ENCODE results near the gene VWA3B.

VWA3B gene

GRCh38 chr2:98327776-98328175, 240.8 kb downstream of the VWA3B start:
- Histone ChIP-seq H3K27me3 (replicated peaks; ENCODE audit: insufficient read depth, low read length) (no peaks in the 10 kb centered on the region), H3K4me1 (ENCODE audit: low read length) (no peaks in the 10 kb centered on the region), H4K20me1 (ENCODE audit: insufficient read depth, low read length) (no peaks in the 10 kb centered on the region), H3F3A (ENCODE audit: insufficient read depth, low read length) (no peaks in the 10 kb centered on the region), H3K4me2 (ENCODE audit: low read depth, low read length) (no peak overlapping the region), H3K9ac (ENCODE audit: low read length) (no peak overlapping the region), H3K27ac (ENCODE audit: low read length) (no peak overlapping the region), H3K4me3 (ENCODE audit: low read length) (no peak overlapping the region), H3K9me2 (replicated peaks; ENCODE audit: insufficient read depth, low read length) (no peaks in the 10 kb centered on the region), H3K9me3 (replicated peaks; ENCODE audit: insufficient read depth, low read length) (no peaks in the 10 kb centered on the region), H3K36me3 (replicated peaks; ENCODE audit: insufficient read depth, low read length) (no peaks in the 10 kb centered on the region), H3K79me2 (ENCODE audit: low read length) (no peaks in the 10 kb centered on the region), H2AFZ (ENCODE audit: low read length) (no peak overlapping the region)
- TF ChIP-seq EZH2 (optimal IDR thresholded peaks at IDR 0.05; ENCODE audit: low read depth, low read length), result no peak
- TF ChIP-seq EZH2phosphoT487 (IDR thresholded peaks at IDR 0.05; ENCODE audit: low read length), result no peak
- no peak for TF ChIP-seq CTCF (IDR thresholded peaks at IDR 0.05; ENCODE audit: low read length)
- no peak for DNase-seq

- Histone ChIP-seq H3K9me3 (replicated peaks; ENCODE audit: insufficient read depth, low read length) (no peaks in the 10 kb centered on the region), H3K9ac (ENCODE audit: low read length) (no peak overlapping the region), H3K27ac (ENCODE audit: low read length) (no peak overlapping the region), H3K4me1 (ENCODE audit: low read length) (no peaks in the 10 kb centered on the region), H4K20me1 (ENCODE audit: insufficient read depth, low read length) (no peaks in the 10 kb centered on the region), H3K27me3 (replicated peaks; ENCODE audit: insufficient read depth, low read length) (no peaks in the 10 kb centered on the region), H2AFZ (ENCODE audit: low read length) (no peak overlapping the region), H3K9me2 (replicated peaks; ENCODE audit: insufficient read depth, low read length) (no peaks in the 10 kb centered on the region), H3K36me3 (replicated peaks; ENCODE audit: insufficient read depth, low read length) (no peaks in the 10 kb centered on the region), H3F3A (ENCODE audit: insufficient read depth, low read length) (no peaks in the 10 kb centered on the region), H3K79me2 (ENCODE audit: low read length) (no peaks in the 10 kb centered on the region), H3K4me2 (ENCODE audit: low read depth, low read length) (no peak overlapping the region), H3K4me3 (ENCODE audit: low read length) (no peak overlapping the region)
- TF ChIP-seq EZH2phosphoT487 (IDR thresholded peaks at IDR 0.05; ENCODE audit: low read length), result no peak
- no peak for TF ChIP-seq EZH2 (optimal IDR thresholded peaks at IDR 0.05; ENCODE audit: low read depth, low read length)
- no peak for TF ChIP-seq CTCF (IDR thresholded peaks at IDR 0.05; ENCODE audit: low read length)
- no peak for DNase-seq
These were observed 242.6 kb downstream of the VWA3B start for GRCh38 chr2:98329549-98329948.

GRCh38 chr2:98332989-98333388, 246.0 kb downstream of the VWA3B start:
- no peak overlapping the region for H3K4me2 ChIP-seq (ENCODE audit: low read depth, low read length)
- H3K9ac ChIP-seq (ENCODE audit: low read length), result no peak overlapping the region
- H3K27ac ChIP-seq (ENCODE audit: low read length), result no peak overlapping the region
- no peaks in the 10 kb centered on the region for H3K79me2 ChIP-seq (ENCODE audit: low read length)
- no peaks in the 10 kb centered on the region for H4K20me1 ChIP-seq (ENCODE audit: insufficient read depth, low read length)
- H3K4me1 ChIP-seq (ENCODE audit: low read length), result no peaks in the 10 kb centered on the region
- H3K9me3 ChIP-seq (replicated peaks; ENCODE audit: insufficient read depth, low read length), result no peaks in the 10 kb centered on the region
- no peak overlapping the region for H2AFZ ChIP-seq (ENCODE audit: low read length)
- H3K36me3 ChIP-seq (replicated peaks; ENCODE audit: insufficient read depth, low read length), result no peaks in the 10 kb centered on the region
- H3K9me2 ChIP-seq (replicated peaks; ENCODE audit: insufficient read depth, low read length), result no peaks in the 10 kb centered on the region
- H3K27me3 ChIP-seq (replicated peaks; ENCODE audit: insufficient read depth, low read length), result no peaks in the 10 kb centered on the region
- no peak for TF ChIP-seq EZH2phosphoT487 (IDR thresholded peaks at IDR 0.05; ENCODE audit: low read length)
- no peak overlapping the region for H3K4me3 ChIP-seq (ENCODE audit: low read length)
- DNase-seq, result no peak
- no peaks in the 10 kb centered on the region for H3F3A ChIP-seq (ENCODE audit: insufficient read depth, low read length)

- H3K4me3 ChIP-seq (ENCODE audit: low read length), result no peak overlapping the region
- H3K4me2 ChIP-seq (ENCODE audit: low read depth, low read length), result no peak overlapping the region
- H3K9me2 ChIP-seq (replicated peaks; ENCODE audit: insufficient read depth, low read length), result no peaks in the 10 kb centered on the region
- no peaks in the 10 kb centered on the region for H3K27me3 ChIP-seq (replicated peaks; ENCODE audit: insufficient read depth, low read length)
- no peak for DNase-seq
- H3K36me3 ChIP-seq (replicated peaks; ENCODE audit: insufficient read depth, low read length), result no peaks in the 10 kb centered on the region
- TF ChIP-seq EZH2phosphoT487 (IDR thresholded peaks at IDR 0.05; ENCODE audit: low read length) (no peak), EZH2 (optimal IDR thresholded peaks at IDR 0.05; ENCODE audit: low read depth, low read length) (no peak), CTCF (IDR thresholded peaks at IDR 0.05; ENCODE audit: low read length) (no peak)
- H2AFZ ChIP-seq (ENCODE audit: low read length), result no peak overlapping the region
- H3K27ac ChIP-seq (ENCODE audit: low read length), result no peak overlapping the region
- H3K79me2 ChIP-seq (ENCODE audit: low read length), result no peaks in the 10 kb centered on the region
- no peaks in the 10 kb centered on the region for H4K20me1 ChIP-seq (ENCODE audit: insufficient read depth, low read length)
- no peaks in the 10 kb centered on the region for H3K9me3 ChIP-seq (replicated peaks; ENCODE audit: insufficient read depth, low read length)
- H3F3A ChIP-seq (ENCODE audit: insufficient read depth, low read length), result no peaks in the 10 kb centered on the region
- H3K9ac ChIP-seq (ENCODE audit: low read length), result no peak overlapping the region
- no peaks in the 10 kb centered on the region for H3K4me1 ChIP-seq (ENCODE audit: low read length)
These were observed 247.0 kb downstream of the VWA3B start for GRCh38 chr2:98333922-98334321.

Measured in MM.1S (cell line).